ENCODE data around the gene SPECC1. TPM values are rescaled to one million over a fixed set of nuclear protein-coding genes. Genes with fewer than 3 reads are reported as not detected.
"Not testable (repeated sequence)": the region's sequence is repeated elsewhere in the genome, so short reads cannot be mapped to it uniquely, and the experiment has no call there.

Gene SPECC1
- total RNA-seq, 2 experiments from 2014 or later = 13.7 to 17.4 TPM

GRCh38 chr17:19991252-19991885, 17.8 kb upstream of the SPECC1 start:
- intact Hi-C loops (cut with micrococcal nuclease) = no loop called here
- no peak overlapping the region for H3K27ac Mint-ChIP-seq
- CTCF ChIA-PET = interaction anchor here (1.1 to 2.4 kb wide), 2 partner anchors 17 to 130 kb away, joined by 3 to 18 read pairs; no protein-coding TSS in a partner anchor
- peaks cover 4% of the 10 kb centered on the region for H3K4me1 Mint-ChIP-seq (ENCODE audit: low read depth)
- H3K4me3 Mint-ChIP-seq = no peak overlapping the region
- H3K9me3 Mint-ChIP-seq = no peaks in the 10 kb centered on the region
- H3K36me3 Mint-ChIP-seq (ENCODE audit: low read depth) = no peaks in the 10 kb centered on the region
- DNase-seq = no peak
- peaks cover 3% of the 10 kb centered on the region for H3K27me3 Mint-ChIP-seq (ENCODE audit: low read depth)

DNA sequence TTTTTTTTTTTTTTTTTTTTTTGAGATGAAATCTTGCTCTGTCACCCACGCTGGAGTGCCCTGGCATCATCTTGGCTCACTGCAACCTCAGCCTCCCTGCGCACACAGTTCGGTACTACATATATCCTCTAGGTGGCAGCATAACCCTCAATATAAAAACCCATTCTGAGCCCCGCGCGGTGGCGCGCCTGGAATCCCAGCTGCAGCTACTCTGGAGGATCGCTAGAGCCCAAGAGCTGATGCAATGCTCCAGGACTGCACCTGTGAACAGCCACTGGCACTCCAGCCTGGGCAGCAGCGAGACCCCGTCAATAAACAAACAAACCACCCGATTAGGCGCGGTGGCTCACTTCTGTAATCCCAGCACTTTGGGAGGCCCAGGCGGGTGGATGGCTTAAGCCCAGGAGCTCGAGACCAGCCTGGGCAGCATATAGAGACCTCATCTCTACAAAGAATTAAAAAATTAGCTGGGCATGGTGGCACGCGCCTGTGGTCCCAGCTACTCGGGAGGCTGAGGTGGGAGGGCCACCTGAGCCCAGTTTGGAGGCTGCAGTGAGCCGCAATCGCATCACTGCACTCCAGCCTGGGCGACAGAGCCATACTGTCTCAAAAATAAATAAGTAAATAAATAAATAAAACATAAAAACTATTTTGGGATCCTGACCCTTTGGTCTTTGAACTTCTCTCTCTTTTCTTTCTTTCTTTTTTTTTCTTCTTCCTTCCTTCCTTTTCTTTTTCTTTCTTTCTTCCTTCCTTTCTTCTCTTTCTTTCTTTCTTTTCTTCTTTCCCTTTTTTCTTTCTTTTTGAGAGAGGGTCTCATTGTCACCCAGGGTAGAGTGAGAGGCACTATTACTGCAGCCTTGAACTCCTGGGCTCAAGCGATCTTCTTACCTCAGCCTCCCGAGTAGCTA, 16.1 kb upstream of the SPECC1 start:
- CTCF ChIA-PET = interaction anchor here (0.6 to 3.5 kb wide), 28 partner anchors 8 to 328 kb away, joined by 3 to 34 read pairs (median 4); partner anchors contain the start of genes AKAP10 and SPECC1
- H3K27ac Mint-ChIP-seq = peak overlapping the region; percentile 19

GRCh38 chr17:19996086-19996485, 13.1 kb upstream of the SPECC1 start:
- no peaks in the 10 kb centered on the region for H3K9me3 Mint-ChIP-seq
- H3K36me3 Mint-ChIP-seq (ENCODE audit: low read depth) = no peaks in the 10 kb centered on the region
- peaks cover 8% of the 10 kb centered on the region for H3K4me1 Mint-ChIP-seq (ENCODE audit: low read depth)
- peaks cover 3% of the 10 kb centered on the region for H3K27me3 Mint-ChIP-seq (ENCODE audit: low read depth)
- DNase-seq = no peak
- no peak overlapping the region for H3K4me3 Mint-ChIP-seq
- H3K27ac Mint-ChIP-seq = no peak overlapping the region
- CTCF ChIA-PET = interaction anchor here (0.6 kb wide), 1 partner anchor 225 kb away, joined by 4 read pairs; no protein-coding TSS in a partner anchor
- intact Hi-C loops (cut with micrococcal nuclease) = no loop called here

More for the DNA sequence above, 16.1 kb upstream of the SPECC1 start:
- intact Hi-C loops (cut with micrococcal nuclease) = loop anchor here (1.0 to 2.0 kb wide), 4 partner anchors 16 to 327 kb away; partner anchors contain the start of gene SPECC1
- peak; percentile 84 for DNase-seq
- Mint-ChIP-seq H3K27me3 (ENCODE audit: low read depth) (peaks cover 3% of the 10 kb centered on the region), H3K9me3 (no peaks in the 10 kb centered on the region), H3K36me3 (ENCODE audit: low read depth) (no peaks in the 10 kb centered on the region), H3K4me3 (peak overlapping the region; percentile 26), H3K4me1 (ENCODE audit: low read depth) (peaks cover 8% of the 10 kb centered on the region)

DNA sequence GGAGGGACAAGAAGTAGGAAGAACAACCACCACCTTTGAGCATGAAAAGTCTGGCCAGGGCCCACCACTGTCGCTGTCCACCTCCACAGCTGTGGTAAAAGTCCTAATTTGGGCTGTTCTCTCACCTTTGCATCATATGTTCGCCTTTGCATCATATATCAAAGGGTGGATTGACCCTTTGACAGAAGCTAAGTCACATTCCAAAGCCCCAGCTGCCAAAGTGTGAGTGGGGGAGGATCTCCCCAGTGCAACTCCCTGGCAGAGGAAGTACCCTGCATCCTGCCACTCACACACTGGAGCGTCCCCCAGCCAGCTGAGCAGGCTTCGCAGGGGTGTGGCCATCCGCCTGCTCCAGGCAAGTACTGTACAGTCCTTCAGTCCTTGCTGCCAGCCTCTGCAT, 12.7 kb upstream of the SPECC1 start:
- intact Hi-C loops (cut with micrococcal nuclease) = no loop called here
- H3K27me3 Mint-ChIP-seq (ENCODE audit: low read depth) = peaks cover 3% of the 10 kb centered on the region
- no peak for DNase-seq
- no peak overlapping the region for H3K27ac Mint-ChIP-seq
- CTCF ChIA-PET = interaction anchor here (1.0 kb wide), 1 partner anchor 14 kb away, joined by 3 read pairs; no protein-coding TSS in a partner anchor
- peaks cover 8% of the 10 kb centered on the region for H3K4me1 Mint-ChIP-seq (ENCODE audit: low read depth)
- no peaks in the 10 kb centered on the region for H3K36me3 Mint-ChIP-seq (ENCODE audit: low read depth)
- no peak overlapping the region for H3K4me3 Mint-ChIP-seq
- H3K9me3 Mint-ChIP-seq = no peaks in the 10 kb centered on the region

- H3K27me3 Mint-ChIP-seq (ENCODE audit: low read depth) = peaks cover 41% of the 10 kb centered on the region
Measured at GRCh38 chr17:20008242-20009051, 712 bp upstream of the SPECC1 start.

DNA sequence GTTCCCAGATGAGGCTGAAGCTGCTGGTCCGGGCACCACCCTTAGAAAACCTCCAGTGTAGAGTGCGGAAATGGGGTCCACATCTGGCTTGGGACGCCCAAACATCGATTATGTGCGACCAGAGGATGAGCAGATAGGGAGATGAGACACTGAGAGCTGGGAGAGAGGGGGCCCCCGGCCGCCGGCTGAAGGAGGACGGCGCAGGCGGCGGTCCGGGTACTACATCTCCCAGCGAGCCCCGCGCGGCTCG, 182 bp upstream of the SPECC1 start:
- CTCF ChIA-PET = interaction anchor here (0.5 to 1.5 kb wide), 13 partner anchors 9 to 891 kb away, joined by 3 to 7 read pairs (median 3); no protein-coding TSS in a partner anchor
- intact Hi-C loops (cut with micrococcal nuclease) = loop anchor here (1.0 to 10.0 kb wide), 5 partner anchors 17 to 144 kb away; partner anchors contain the start of genes AKAP10 and ULK2
- Mint-ChIP-seq H3K27me3 (ENCODE audit: low read depth) (peaks cover 46% of the 10 kb centered on the region), H3K36me3 (ENCODE audit: low read depth) (no peaks in the 10 kb centered on the region), H3K4me3 (peak overlapping the region; percentile 82), H3K9me3 (no peaks in the 10 kb centered on the region), H3K27ac (no peak overlapping the region), H3K4me1 (ENCODE audit: low read depth) (peaks cover 8% of the 10 kb centered on the region)
- DNase-seq = no peak

More at GRCh38 chr17:20008242-20009051, 712 bp upstream of the SPECC1 start:
- CTCF ChIA-PET = interaction anchor here (0.5 to 1.5 kb wide), 13 partner anchors 8 to 892 kb away, joined by 3 to 7 read pairs (median 3); no protein-coding TSS in a partner anchor
- Mint-ChIP-seq H3K4me3 (peak overlapping the region; percentile 82), H3K27ac (no peak overlapping the region), H3K9me3 (no peaks in the 10 kb centered on the region), H3K4me1 (ENCODE audit: low read depth) (peaks cover 8% of the 10 kb centered on the region), H3K36me3 (ENCODE audit: low read depth) (no peaks in the 10 kb centered on the region)
- peak; percentile 22 for DNase-seq
- intact Hi-C loops (cut with micrococcal nuclease) = loop anchor here (1.0 to 10.0 kb wide), 5 partner anchors 16 to 144 kb away; partner anchors contain the start of genes AKAP10 and ULK2

GRCh38 chr17:20010099-20010863, 1.1 kb downstream of the SPECC1 start:
- CTCF ChIA-PET = interaction anchor here (0.6 to 1.3 kb wide), 9 partner anchors 9 to 124 kb away, joined by 3 to 7 read pairs (median 3); partner anchors contain the start of gene AKAP10
- Mint-ChIP-seq H3K4me1 (ENCODE audit: low read depth) (peaks cover 8% of the 10 kb centered on the region), H3K4me3 (peak overlapping the region; percentile 74), H3K27me3 (ENCODE audit: low read depth) (peaks cover 55% of the 10 kb centered on the region), H3K9me3 (no peaks in the 10 kb centered on the region), H3K36me3 (ENCODE audit: low read depth) (no peaks in the 10 kb centered on the region), H3K27ac (no peak overlapping the region)
- intact Hi-C loops (cut with micrococcal nuclease) = no loop called here
- DNase-seq = peak; percentile 15

DNA sequence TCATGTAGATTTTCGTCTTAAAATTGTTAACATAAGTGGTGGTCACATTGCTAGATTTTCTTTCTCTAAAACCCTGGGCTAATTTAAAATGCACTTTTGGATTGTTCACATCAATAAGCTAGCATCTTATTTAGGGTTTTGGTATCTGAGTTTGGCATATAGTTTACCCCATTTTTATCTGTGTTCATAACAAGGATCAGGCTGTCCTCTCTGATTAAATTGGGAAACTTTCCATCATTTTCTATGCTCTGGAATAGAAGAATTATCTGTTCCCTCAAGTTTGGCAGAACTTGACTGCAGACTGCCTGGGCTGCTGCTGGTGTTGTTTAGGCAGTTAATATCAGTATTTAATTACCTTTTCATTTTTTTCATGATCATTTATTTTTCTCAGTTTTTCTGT, 1.8 kb downstream of the SPECC1 start:
- Mint-ChIP-seq H3K4me3 (no peak overlapping the region), H3K9me3 (no peaks in the 10 kb centered on the region), H3K36me3 (ENCODE audit: low read depth) (no peaks in the 10 kb centered on the region), H3K4me1 (ENCODE audit: low read depth) (peaks cover 8% of the 10 kb centered on the region), H3K27me3 (ENCODE audit: low read depth) (peaks cover 55% of the 10 kb centered on the region), H3K27ac (no peak overlapping the region)
- intact Hi-C loops (cut with micrococcal nuclease) = no loop called here
- CTCF ChIA-PET = interaction anchor here (1.0 to 1.3 kb wide), 5 partner anchors 14 to 125 kb away, joined by 3 read pairs; no protein-coding TSS in a partner anchor
- no peak for DNase-seq

DNA sequence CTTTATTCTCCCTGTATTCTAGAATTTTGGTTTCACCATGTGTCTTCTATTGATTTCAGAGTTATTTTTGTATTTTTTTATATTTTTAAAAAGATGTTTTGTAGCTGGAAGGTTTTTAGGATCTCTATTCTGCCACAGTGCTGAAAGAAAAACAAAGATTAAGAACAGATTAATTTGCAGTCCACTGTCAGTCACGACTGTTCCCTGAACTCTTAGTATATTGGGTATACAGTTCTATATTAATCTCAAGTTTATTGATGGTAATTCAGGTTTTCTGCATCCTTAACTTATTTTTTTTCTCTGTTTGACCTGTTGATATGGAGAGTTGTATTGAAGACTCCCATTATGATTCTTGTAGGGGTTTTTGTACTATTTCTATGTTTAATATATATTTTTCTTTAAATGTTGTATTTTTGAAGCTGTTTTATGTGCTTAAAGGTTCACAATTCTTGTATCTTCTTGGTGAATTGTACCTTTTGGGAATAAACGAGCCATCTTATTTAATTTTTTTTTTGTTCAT, 2.9 kb downstream of the SPECC1 start:
- no peak overlapping the region for H3K27ac Mint-ChIP-seq
- no peak for DNase-seq
- no peak overlapping the region for H3K4me3 Mint-ChIP-seq
- peaks cover 47% of the 10 kb centered on the region for H3K27me3 Mint-ChIP-seq (ENCODE audit: low read depth)
- H3K4me1 Mint-ChIP-seq (ENCODE audit: low read depth) = peaks cover 8% of the 10 kb centered on the region
- intact Hi-C loops (cut with micrococcal nuclease) = no loop called here
- H3K36me3 Mint-ChIP-seq (ENCODE audit: low read depth) = no peaks in the 10 kb centered on the region
- CTCF ChIA-PET = interaction anchor here (0.6 to 0.9 kb wide), 2 partner anchors 90 to 287 kb away, joined by 3 to 4 read pairs; no protein-coding TSS in a partner anchor
- H3K9me3 Mint-ChIP-seq = no peaks in the 10 kb centered on the region

DNA sequence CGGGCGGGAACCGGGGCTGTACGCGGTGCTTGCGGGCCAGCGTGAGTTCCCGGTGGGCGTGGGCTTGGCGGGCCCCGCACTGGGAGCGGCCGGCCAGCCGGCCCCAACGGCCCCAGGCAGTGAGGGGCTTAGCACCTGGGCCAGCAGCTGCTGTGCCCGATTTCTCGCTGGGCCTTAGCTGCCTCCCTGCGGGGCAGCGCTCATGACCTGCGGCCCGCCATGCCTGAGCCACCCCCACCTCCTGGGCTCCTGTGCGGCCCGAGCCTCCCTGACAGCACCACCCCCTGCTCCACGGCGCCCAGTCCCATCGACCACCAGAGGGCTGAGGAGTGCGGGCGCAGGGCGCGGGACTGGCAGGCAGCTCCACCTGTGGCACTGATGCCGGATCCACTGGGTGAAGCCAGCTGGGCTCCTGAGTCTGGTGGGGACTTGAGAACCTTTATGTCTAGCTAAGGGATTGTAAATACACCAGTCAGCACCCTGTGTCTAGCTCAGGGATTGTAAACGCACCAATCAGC, 7.4 kb downstream of the SPECC1 start:
- intact Hi-C loops (cut with micrococcal nuclease); H3K36me3 Mint-ChIP-seq (ENCODE audit: low read depth); DNase-seq; H3K27ac Mint-ChIP-seq; H3K9me3 Mint-ChIP-seq; H3K4me1 Mint-ChIP-seq (ENCODE audit: low read depth); CTCF ChIA-PET; H3K4me3 Mint-ChIP-seq: not testable (repeated sequence)
- H3K27me3 Mint-ChIP-seq (ENCODE audit: low read depth) = peaks cover 39% of the 10 kb centered on the region

DNA sequence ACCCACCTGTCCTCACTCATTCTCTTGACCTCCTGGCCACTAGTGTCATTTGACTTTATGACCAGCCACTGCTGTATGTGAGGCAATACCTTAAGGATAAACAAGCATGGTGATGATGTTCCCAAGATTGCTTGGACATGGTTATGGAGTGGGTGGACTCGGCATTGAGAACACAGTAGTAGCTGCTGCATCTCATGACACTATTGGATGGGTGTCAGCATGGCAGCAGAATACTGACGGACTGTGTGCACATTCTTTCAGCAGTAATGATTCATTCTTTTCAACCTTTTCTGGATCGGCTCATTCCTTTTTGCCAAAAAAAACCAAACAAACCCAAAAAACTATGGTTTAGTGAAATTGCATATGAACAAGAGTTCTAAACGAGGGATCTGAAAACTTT, 13.5 kb downstream of the SPECC1 start:
- intact Hi-C loops (cut with micrococcal nuclease) = no loop called here
- no peaks in the 10 kb centered on the region for H3K36me3 Mint-ChIP-seq (ENCODE audit: low read depth)
- H3K4me3 Mint-ChIP-seq = no peak overlapping the region
- no peaks in the 10 kb centered on the region for H3K9me3 Mint-ChIP-seq
- CTCF ChIA-PET = interaction anchor here (0.6 kb wide), 1 partner anchor 30 kb away, joined by 7 read pairs; no protein-coding TSS in a partner anchor
- DNase-seq = no peak
- H3K4me1 Mint-ChIP-seq (ENCODE audit: low read depth) = no peaks in the 10 kb centered on the region
- H3K27ac Mint-ChIP-seq = no peak overlapping the region
- H3K27me3 Mint-ChIP-seq (ENCODE audit: low read depth) = peaks cover 12% of the 10 kb centered on the region

Measured in activated naive CD4-positive, alpha-beta T cell treated with anti-CD3 and anti-CD28 coated beads for 36 hours (primary cell).